H1 (cell line): Measurements from ENCODE around the gene CFAP141. TPM values are rescaled to one million over a fixed set of nuclear protein-coding genes. Genes with fewer than 3 reads are reported as not detected.

ENCODE experiments used
- CTCF ChIA-PET: fragments of 300-600 bp; sonication (Branson Sonifier 250); formaldehyde crosslinking; loops from one replicate; lab custom pipeline; 2021; ENCODE audit not compliant: partially characterized antibody; lab: Charles Lee
- POLR2A ChIA-PET: fragments of 300-600 bp; sonication (Branson Sonifier 250); formaldehyde crosslinking; loops from one replicate; lab custom pipeline; 2021; ENCODE audit warnings: inconsistent platforms; ENCODE audit not compliant: partially characterized antibody; lab: Charles Lee
- DNase-seq, 2 experiments: peaks; one replicate each; pipeline versions ENCODE4 v3.0.0 to v3.0.0-alpha.2; 2010 to 2022; ENCODE audit warnings: low spot score in 2 of 2, low read depth in 1 of 2, mixed read lengths in 1 of 2
- FAIRE-seq: peaks from 2 replicates; lab custom pipeline; 2011; peaks lifted over from hg19 to GRCh38; lab: Jason Lieb, UNC
- H2AFZ ChIP-seq: 2 replicates; pipeline ENCODE4 v1.8.1; 2012; ENCODE audit warnings: low read length, inconsistent platforms
- H2AK5ac ChIP-seq: 2 replicates; pipeline ENCODE4 v1.6.1; 2013; ENCODE audit warnings: low read depth, low read length
- H2BK120ac ChIP-seq: replicated peaks from 2 replicates; pipeline ENCODE3; 2013; ENCODE audit warnings: low read depth, low read length, inconsistent platforms
- H2BK12ac ChIP-seq: 2 replicates; pipeline ENCODE4 v1.6.1; 2013; ENCODE audit warnings: low read depth, low read length
- H2BK15ac ChIP-seq: 2 replicates; pipeline ENCODE4 v1.6.1; 2013; ENCODE audit warnings: low read length
- H2BK20ac ChIP-seq: 2 replicates; pipeline ENCODE4 v1.6.1; 2013; ENCODE audit warnings: low read length
- H2BK5ac ChIP-seq: 2 replicates; pipeline ENCODE4 v1.6.1; 2013; ENCODE audit warnings: low read depth, low read length
- H3K14ac ChIP-seq: 2 replicates; pipeline ENCODE4 v1.6.1; 2013; ENCODE audit warnings: inconsistent platforms; ENCODE audit not compliant: insufficient read length
- H3K18ac ChIP-seq: 2 replicates; pipeline ENCODE4 v1.6.1; 2013; ENCODE audit warnings: low read length; ENCODE audit errors: extremely low read depth
- H3K23ac ChIP-seq: 2 replicates; pipeline ENCODE4 v1.6.1; 2013; ENCODE audit warnings: inconsistent platforms; ENCODE audit not compliant: insufficient read length
- H3K23me2 ChIP-seq: 2 replicates; pipeline ENCODE4 v1.6.1; 2013; ENCODE audit warnings: low read depth, low read length
- H3K27ac ChIP-seq: 2 replicates; pipeline ENCODE4 v1.6.1; 2011; ENCODE audit warnings: low read depth, low read length, inconsistent platforms
- H3K27me3 ChIP-seq, 4 experiments: replicated peaks in 1 of 4; 1 replicate in 1 of 4; 2 replicates in 3 of 4; pipeline versions ENCODE4 v1.6.1 to v1.8.1; 2011 to 2013; ENCODE audit warnings: low read length in 3 of 4, mild to moderate bottlenecking in 3 of 4, inconsistent platforms in 2 of 4, mixed read lengths in 2 of 4, moderate library complexity in 1 of 4; ENCODE audit not compliant: control insufficient read depth in 3 of 4, insufficient read depth in 3 of 4; ENCODE audit errors: extremely low read depth in 1 of 4
- H3K36me3 ChIP-seq, 4 experiments: 2 replicates each; pipeline versions ENCODE4 v1.6.1 to v1.8.1; 2011 to 2013; ENCODE audit warnings: mild to moderate bottlenecking in 4 of 4, low read length in 3 of 4, moderate library complexity in 2 of 4, control low read depth in 1 of 4, inconsistent platforms in 1 of 4; ENCODE audit not compliant: insufficient read depth in 4 of 4, control insufficient read depth in 2 of 4
- H3K4ac ChIP-seq: replicated peaks from 2 replicates; pipeline ENCODE3; 2013; ENCODE audit warnings: low read length, low read depth, mixed read lengths, inconsistent platforms; ENCODE audit not compliant: insufficient read length
- H3K4me1 ChIP-seq, 4 experiments: replicated peaks in 1 of 4; 1 replicate in 1 of 4; 2 replicates in 3 of 4; pipeline versions ENCODE4 v1.6.1 to v1.8.1; 2011 to 2013; ENCODE audit warnings: low read length in 3 of 4, inconsistent platforms in 2 of 4, mixed read lengths in 1 of 4; ENCODE audit not compliant: insufficient read depth in 4 of 4, control insufficient read depth in 3 of 4
- H3K4me2 ChIP-seq, 2 experiments: 2 replicates each; pipeline versions ENCODE4 v1.6.1 to v1.8.1; 2011 to 2013; ENCODE audit warnings: low read depth in 2 of 2, low read length in 2 of 2, control low read depth in 1 of 2, inconsistent platforms in 1 of 2, mild to moderate bottlenecking in 1 of 2; ENCODE audit not compliant: insufficient read depth in 1 of 2
- H3K4me3 ChIP-seq, 4 experiments: fragments of 200-600, 300-600 bp in 1 of 4; sonication (generic), shearing (Covaris generic), sonication (Bioruptor Twin) in 1 of 4; 2 replicates each; pipeline versions ENCODE4 v1.5.1 to v1.8.1; 2011 to 2016; ENCODE audit warnings: low read length in 4 of 4, low read depth in 3 of 4, control low read depth in 2 of 4, inconsistent platforms in 2 of 4, mild to moderate bottlenecking in 2 of 4, mixed read lengths in 1 of 4, moderate library complexity in 1 of 4; ENCODE audit not compliant: insufficient read depth in 2 of 4; ENCODE audit errors: extremely low read depth in 1 of 4
- H3K56ac ChIP-seq: replicated peaks from 2 replicates; pipeline ENCODE3; 2013; ENCODE audit warnings: low read depth, mild to moderate bottlenecking, mixed read lengths, low read length, inconsistent platforms; ENCODE audit not compliant: insufficient read length
- H3K79me1 ChIP-seq: 2 replicates; pipeline ENCODE4 v1.6.1; 2013; ENCODE audit warnings: low read depth, low read length, control low read depth
- H3K79me2 ChIP-seq, 2 experiments: 2 replicates each; pipeline versions ENCODE4 v1.6.1 to v1.8.1; 2012 to 2013; ENCODE audit warnings: low read length in 2 of 2, mild to moderate bottlenecking in 2 of 2, inconsistent platforms in 1 of 2; ENCODE audit not compliant: insufficient read depth in 2 of 2, control insufficient read depth in 1 of 2
- H3K9ac ChIP-seq, 4 experiments: replicated peaks in 1 of 4; 1 replicate in 1 of 4; 2 replicates in 3 of 4; pipeline versions ENCODE4 v1.6.1 to v1.8.1; 2011 to 2013; ENCODE audit warnings: low read depth in 3 of 4, low read length in 3 of 4, control low read depth in 2 of 4, mild to moderate bottlenecking in 2 of 4, moderate library complexity in 2 of 4, inconsistent platforms in 1 of 4; ENCODE audit errors: extremely low read depth in 1 of 4
- H3K9me3 ChIP-seq, 2 experiments: 2 replicates each; pipeline versions ENCODE4 v1.6.1 to v1.8.1; 2012 to 2013; ENCODE audit warnings: mild to moderate bottlenecking in 2 of 2, moderate library complexity in 2 of 2, control low read depth in 1 of 2, inconsistent platforms in 1 of 2, low read depth in 1 of 2, low read length in 1 of 2, mixed read lengths in 1 of 2; ENCODE audit not compliant: insufficient read depth in 2 of 2
- H4K20me1 ChIP-seq, 2 experiments: replicated peaks in 1 of 2; 2 replicates each; pipeline versions ENCODE3 to v1.8.1; 2011 to 2013; ENCODE audit warnings: inconsistent platforms in 2 of 2, low read length in 2 of 2, mild to moderate bottlenecking in 1 of 2; ENCODE audit not compliant: insufficient read depth in 2 of 2, control insufficient read depth in 1 of 2
- H4K5ac ChIP-seq: 2 replicates; pipeline ENCODE4 v1.6.1; 2013; ENCODE audit warnings: low read length, low read depth, mixed read lengths, inconsistent platforms; ENCODE audit not compliant: insufficient read length
- H4K8ac ChIP-seq: 2 replicates; pipeline ENCODE4 v1.8.0; 2013; ENCODE audit warnings: mild to moderate bottlenecking, moderate library complexity, low read length, inconsistent platforms; ENCODE audit not compliant: insufficient read depth; ENCODE audit errors: extremely low read depth
- H4K91ac ChIP-seq: replicated peaks from 2 replicates; pipeline ENCODE3; 2013; ENCODE audit warnings: low read length, mixed read lengths, inconsistent platforms; ENCODE audit not compliant: insufficient read length
- CEBPB ChIP-seq: IDR thresholded peaks from 2 replicates; pipeline ENCODE4 v1.6.1; 2012; ENCODE audit warnings: low read depth, low read length
- WGBS, 2 experiments: shearing (Covaris generic) in 1 of 2; methylation state at CpG; one replicate each; pipeline versions ENCODE4 v1.1.6 to v1.1.7; 2013 to 2015; ENCODE audit warnings: low lambda C conversion rate in 2 of 2, mixed read lengths in 2 of 2, inconsistent platforms in 1 of 2, low coverage in 1 of 2, missing lambda C conversion rate in 1 of 2; ENCODE audit not compliant: insufficient replicate concordance in 2 of 2, insufficient coverage in 1 of 2, insufficient read length in 1 of 2; ENCODE audit errors: extremely low coverage in 1 of 2, missing lambda C conversion rate in 1 of 2; 5-methylcytosine and 5-hydroxymethylcytosine counted together
- polyA plus RNA-seq, 7 experiments: library from polyadenylated mRNA; depleted of rRNA in 3 of 7; stranded (reverse) in 5 of 7; unstranded in 2 of 7; fragments of >200 nt in 5 of 7; fragments of 200-250 nt in 2 of 7; gene quantifications; 1 replicate in 5 of 7; 2 replicates in 1 of 7; 4 replicates in 1 of 7; pipeline versions ENCODE4 v1.2.1 to v1.2.3, GENCODE V29; 2011 to 2013; ENCODE audit warnings: missing spikeins in 2 of 7, mixed read lengths in 2 of 7
- total RNA-seq: library from RNA; stranded (reverse); fragmentation: NEBNext Ultra II Directional; extraction: Animal tissue kit (Norgen Biotek cat#: 25700); gene quantifications from 2 replicates; pipeline ENCODE4 v1.2.1, GENCODE V29; 2021

Gene CFAP141
- total and polyA plus RNA-seq, 2 of the 8 experiments (the other 6 are each of a cell fraction or from before 2014, with no cell fraction given), result not detected

DNA sequence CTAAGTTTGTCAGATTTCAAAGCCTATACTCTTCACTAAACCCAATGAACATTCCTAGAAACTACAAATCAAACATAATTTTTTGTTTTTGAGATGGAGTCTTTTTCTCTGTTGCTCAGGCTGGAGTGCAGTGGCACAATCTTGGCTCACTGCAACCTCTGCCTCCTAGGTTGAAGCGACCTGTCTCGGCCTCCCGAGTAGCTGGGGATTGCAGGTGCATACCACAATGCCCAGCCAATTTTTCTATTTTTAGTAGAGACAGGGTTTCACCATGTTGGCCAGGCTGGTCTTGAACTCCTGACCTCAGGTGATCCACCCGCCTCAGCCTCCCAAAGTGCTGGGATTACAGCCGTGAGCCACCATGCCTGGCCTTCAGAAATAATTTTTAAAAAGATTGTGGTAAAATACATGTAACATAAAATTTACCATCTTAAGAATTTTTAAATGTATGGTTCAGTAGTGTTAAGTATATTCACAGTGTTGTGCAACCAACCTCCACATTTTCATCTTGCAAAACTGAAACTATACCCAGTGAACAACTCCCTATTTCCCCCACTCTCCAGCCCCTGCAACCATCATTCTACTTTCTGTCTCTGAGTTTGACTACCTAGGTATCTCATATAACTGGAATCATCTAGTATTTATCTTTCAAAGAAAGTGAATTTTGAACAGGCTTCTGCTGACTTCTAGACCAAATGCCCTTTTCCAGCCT lies 2.7 kb upstream of the CFAP141 start:
- H2AK5ac ChIP-seq, result no peak overlapping the region
- CTCF ChIA-PET, result interaction anchor here (0.9 to 1.9 kb wide), 4 partner anchors 9 to 63 kb away, joined by 3 to 4 read pairs (median 4); no protein-coding TSS in a partner anchor
- no peak overlapping the region for H3K4me2 ChIP-seq
- no peak overlapping the region for H3K27ac ChIP-seq
- WGBS, 2 experiments, result 96% methylated on average over 5 of the region's 5 CpGs; no CpG with 5 or more reads in 1 of the 2 experiments
- H3K79me2 ChIP-seq, result no peaks in the 10 kb centered on the region
- H2BK15ac ChIP-seq, result no peak overlapping the region
- H4K8ac ChIP-seq, result no peak overlapping the region
- H3K4ac ChIP-seq, result no peak overlapping the region
- DNase-seq, result no peak
- no peak overlapping the region for H3K4me3 ChIP-seq
- no peak overlapping the region for H2BK120ac ChIP-seq
- no peaks in the 10 kb centered on the region; the same call in 1 of the 2 replicates for H3K79me1 ChIP-seq
- no peak overlapping the region for H2BK20ac ChIP-seq
- H2AFZ ChIP-seq, result no peak overlapping the region
- no peaks in the 10 kb centered on the region for H3K9me3 ChIP-seq
- no peaks in the 10 kb centered on the region for H3K27me3 ChIP-seq
- no peak overlapping the region for H3K23ac ChIP-seq
- no peak for FAIRE-seq
- POLR2A ChIA-PET, result interaction anchor here (0.6 to 3.9 kb wide), 5 partner anchors 10 to 243 kb away, joined by 3 to 32 read pairs (median 8); partner anchors contain the start of gene UBAP2L
- TF ChIP-seq CEBPB, result no peak
- no peaks in the 10 kb centered on the region for H3K23me2 ChIP-seq
- no peak overlapping the region for H3K14ac ChIP-seq
- peaks cover 0 to 6% of the 10 kb centered on the region in 2 experiments for H4K20me1 ChIP-seq
- no peak overlapping the region for H2BK5ac ChIP-seq
- no peak overlapping the region for H4K5ac ChIP-seq
- peaks cover 21 to 75% (median 51%) of the 10 kb centered on the region in 4 experiments for H3K36me3 ChIP-seq
- H3K56ac ChIP-seq, result no peak overlapping the region
- no peak overlapping the region for H4K91ac ChIP-seq
- H3K4me1 ChIP-seq, result no peaks in the 10 kb centered on the region
- H3K18ac ChIP-seq, result no peak overlapping the region
- no peak overlapping the region for H2BK12ac ChIP-seq
- no peak overlapping the region for H3K9ac ChIP-seq
